Right atrium auricular region (tissue), 2 donors: Measurements from ENCODE around the gene RGS16. TPM values are rescaled to one million over a fixed set of nuclear protein-coding genes. Genes with fewer than 3 reads are reported as not detected.

ENCODE experiments used
- DNase-seq: peaks from one replicate; pipeline ENCODE4 v3.0.0-alpha.2; 2019; ENCODE audit warnings: low spot score
- H3K27ac ChIP-seq, 2 donors: fragments of 200-600 bp; sonication (generic); 1 replicate in 1 of 2; 2 replicates in 1 of 2; pipeline ENCODE4 v1.5.1; 2016 to 2019
- H3K27me3 ChIP-seq, 2 donors: fragments of 200-600 bp; sonication (generic); one replicate each; pipeline versions ENCODE4 v1.5.1 to v1.6.0; 2017 to 2019
- H3K36me3 ChIP-seq: fragments of 200-600 bp; sonication (generic); one replicate; pipeline ENCODE4 v1.5.1; 2016
- H3K4me1 ChIP-seq, 2 donors: fragments of 200-600 bp; sonication (generic); one replicate each; pipeline versions ENCODE4 v1.5.1 to v1.6.0; 2017 to 2019
- H3K4me3 ChIP-seq, 2 donors: fragments of 200-600 bp; sonication (generic); 1 replicate in 1 of 2; 2 replicates in 1 of 2; pipeline ENCODE4 v1.5.1; 2017 to 2019; ENCODE audit warnings: mild to moderate bottlenecking in 1 of 2, moderate library complexity in 1 of 2
- H3K9me3 ChIP-seq, 2 donors: fragments of 200-600 bp; sonication (generic); one replicate each; pipeline ENCODE4 v1.5.1; 2019
- CTCF ChIP-seq, 2 donors: fragments of 200-600 bp; sonication (generic); IDR thresholded peaks; one replicate each; pipeline ENCODE4 v1.5.1; 2019; ENCODE audit warnings: antibody characterized with exemption in 2 of 2
- total RNA-seq, 2 donors: library from RNA; depleted of rRNA; stranded (reverse); fragments of >200 nt; gene quantifications; one replicate each; pipeline ENCODE4 v1.1.0, GENCODE V29; 2016

RGS16 gene
- total RNA-seq, 2 donors from 2014 or later: 1.4 to 2.2 TPM

GRCh38 chr1:182611326-182611725, 7.1 kb upstream of the RGS16 start:
- Histone ChIP-seq H3K27ac (no peak overlapping the region), H3K4me3 (no peak overlapping the region), H3K27me3 (no peaks in the 10 kb centered on the region), H3K36me3 (no peaks in the 10 kb centered on the region), H3K4me1 (peaks cover 0 to 24% of the 10 kb centered on the region in 2 donors), H3K9me3 (no peaks in the 10 kb centered on the region)
- TF ChIP-seq CTCF (IDR thresholded peaks at IDR 0.05): no peak
- no peak for DNase-seq

- no peak for TF ChIP-seq CTCF (IDR thresholded peaks at IDR 0.05)
- Histone ChIP-seq H3K27me3 (no peaks in the 10 kb centered on the region), H3K36me3 (no peaks in the 10 kb centered on the region), H3K4me3 (no peak overlapping the region), H3K4me1 (peaks cover 0 to 18% of the 10 kb centered on the region in 2 donors), H3K27ac (no peak overlapping the region), H3K9me3 (no peaks in the 10 kb centered on the region)
- no peak for DNase-seq
Measured at GRCh38 chr1:182610606-182611194, 6.5 kb upstream of the RGS16 start.

- Histone ChIP-seq H3K4me3 (no peak overlapping the region), H3K27me3 (no peaks in the 10 kb centered on the region), H3K36me3 (no peaks in the 10 kb centered on the region), H3K4me1 (peaks cover 0 to 11% of the 10 kb centered on the region in 2 donors), H3K9me3 (no peaks in the 10 kb centered on the region), H3K27ac (no peak overlapping the region)
- no peak for DNase-seq
- no peak for TF ChIP-seq CTCF (IDR thresholded peaks at IDR 0.05)
Measured at GRCh38 chr1:182608845-182609610, 4.8 kb upstream of the RGS16 start.

- Histone ChIP-seq H3K9me3 (no peaks in the 10 kb centered on the region), H3K27me3 (no peaks in the 10 kb centered on the region), H3K27ac (no peak overlapping the region), H3K4me3 (no peak overlapping the region), H3K36me3 (no peaks in the 10 kb centered on the region), H3K4me1 (peaks cover 0 to 12% of the 10 kb centered on the region in 2 donors)
- no peak for DNase-seq
- TF ChIP-seq CTCF (IDR thresholded peaks at IDR 0.05): no peak
Measured at GRCh38 chr1:182608236-182608635, 4.0 kb upstream of the RGS16 start.

- Histone ChIP-seq H3K4me1 (peaks cover 0 to 12% of the 10 kb centered on the region in 2 donors), H3K9me3 (no peaks in the 10 kb centered on the region), H3K27me3 (no peaks in the 10 kb centered on the region), H3K36me3 (no peaks in the 10 kb centered on the region), H3K27ac (no peak overlapping the region), H3K4me3 (no peak overlapping the region)
- DNase-seq: no peak
- TF ChIP-seq CTCF (IDR thresholded peaks at IDR 0.05): no peak
Measured at GRCh38 chr1:182607566-182607965, 3.4 kb upstream of the RGS16 start.
